Left lobe of liver (tissue), 1 donor: ENCODE measurements around the gene RDH12. TPM values are rescaled to one million over a fixed set of nuclear protein-coding genes. Genes with fewer than 3 reads are reported as not detected.

Experiments used
- total RNA-seq: library from RNA; stranded (reverse); gene quantifications from one replicate; pipeline ENCODE4 v1.2.1, GENCODE V29; 2021
- donor health status: DM: no; HTN: yes; CAD: no.

RDH12 gene
- total RNA-seq, 1 donor from 2014 or later, result 1.4 TPM

Other genes with a start within 250 kb of the RDH12 start
- 0.93 TPM for gene TMEM229B, start 213.2 kb upstream of the RDH12 start, total RNA-seq
- gene PLEKHH1, start 168.6 kb upstream of the RDH12 start, total RNA-seq, result 2.9 TPM
- gene PIGH, start 101.6 kb upstream of the RDH12 start, total RNA-seq, result 16.3 TPM
- 0.48 TPM for gene ARG2, start 82.0 kb upstream of the RDH12 start, total RNA-seq
- 58.9 TPM for gene VTI1B, start 27.3 kb upstream of the RDH12 start, total RNA-seq
- 85.1 TPM for gene RDH11, start 6.1 kb upstream of the RDH12 start, total RNA-seq
- 9.9 TPM for gene ZFYVE26, start 114.7 kb downstream of the RDH12 start, total RNA-seq
- 3.3 TPM for gene RAD51B, start 117.9 kb downstream of the RDH12 start, total RNA-seq